Keratinocyte (primary cell): ENCODE results near the gene SYNE1.
"Not testable (repeated sequence)": the region's sequence is repeated elsewhere in the genome, so short reads cannot be mapped to it uniquely, and the experiment has no call there.

Source experiments
- EZH2 ChIP-seq: IDR thresholded peaks from one replicate; pipeline ENCODE4 v1.6.1; 2012; ENCODE audit warnings: inconsistent platforms, mild to moderate bottlenecking, low read length, moderate library complexity
- TF ChIP-seq, protein P1 (sequence below), 3 experiments: IDR thresholded peaks in 1 of 3; conservative IDR thresholded peaks in 1 of 3; optimal IDR thresholded peaks in 1 of 3; 2 replicates in 2 of 3; 3 replicates in 1 of 3; pipeline versions ENCODE3 to v1.5.1; 2011; ENCODE audit warnings: low read length in 3 of 3, mild to moderate bottlenecking in 3 of 3, moderate library complexity in 2 of 3, control low read depth in 1 of 3, inconsistent platforms in 1 of 3; ENCODE audit not compliant: insufficient read depth in 2 of 3; ENCODE audit errors: extremely low read depth in 1 of 3

GRCh38 chr6:152682935-152683334 lies 45.8 kb upstream of the SYNE1 start:
- TF ChIP-seq, protein P1, sequence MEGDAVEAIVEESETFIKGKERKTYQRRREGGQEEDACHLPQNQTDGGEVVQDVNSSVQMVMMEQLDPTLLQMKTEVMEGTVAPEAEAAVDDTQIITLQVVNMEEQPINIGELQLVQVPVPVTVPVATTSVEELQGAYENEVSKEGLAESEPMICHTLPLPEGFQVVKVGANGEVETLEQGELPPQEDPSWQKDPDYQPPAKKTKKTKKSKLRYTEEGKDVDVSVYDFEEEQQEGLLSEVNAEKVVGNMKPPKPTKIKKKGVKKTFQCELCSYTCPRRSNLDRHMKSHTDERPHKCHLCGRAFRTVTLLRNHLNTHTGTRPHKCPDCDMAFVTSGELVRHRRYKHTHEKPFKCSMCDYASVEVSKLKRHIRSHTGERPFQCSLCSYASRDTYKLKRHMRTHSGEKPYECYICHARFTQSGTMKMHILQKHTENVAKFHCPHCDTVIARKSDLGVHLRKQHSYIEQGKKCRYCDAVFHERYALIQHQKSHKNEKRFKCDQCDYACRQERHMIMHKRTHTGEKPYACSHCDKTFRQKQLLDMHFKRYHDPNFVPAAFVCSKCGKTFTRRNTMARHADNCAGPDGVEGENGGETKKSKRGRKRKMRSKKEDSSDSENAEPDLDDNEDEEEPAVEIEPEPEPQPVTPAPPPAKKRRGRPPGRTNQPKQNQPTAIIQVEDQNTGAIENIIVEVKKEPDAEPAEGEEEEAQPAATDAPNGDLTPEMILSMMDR (optimal IDR thresholded peaks at IDR 0.05 in 1 of 3, IDR thresholded peaks at IDR 0.05 in 1 of 3, conservative IDR thresholded peaks at IDR 0.05 in 1 of 3; ENCODE audit: extremely low read depth in 1 of 3, insufficient read depth in 2 of 3, low read length in 3 of 3), result not testable (repeated sequence)
- not testable (repeated sequence) for TF ChIP-seq EZH2
